ENCODE results near the gene HSPA8.

DNA sequence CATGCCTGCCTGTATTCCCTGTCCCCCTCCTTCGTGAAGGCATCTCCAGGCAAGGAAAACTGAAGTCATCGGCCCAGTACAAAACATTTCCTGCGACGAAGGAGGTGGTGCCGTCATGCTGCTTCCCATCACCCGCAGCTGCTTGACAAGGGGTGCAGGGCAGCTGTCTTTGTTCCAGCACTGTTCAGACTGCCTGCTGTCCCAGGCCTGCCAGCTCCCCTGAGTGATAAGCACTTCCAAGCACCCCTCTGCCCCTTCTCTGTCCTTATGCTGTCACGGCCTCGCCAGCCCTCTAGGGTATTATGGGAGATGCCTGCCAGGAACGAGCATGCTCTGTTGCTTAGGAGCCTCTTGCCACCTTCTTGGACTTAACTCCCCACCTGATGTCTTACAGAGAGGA is 43.2 kb downstream of the HSPA8 start:
- TF ChIP-seq, protein P1, sequence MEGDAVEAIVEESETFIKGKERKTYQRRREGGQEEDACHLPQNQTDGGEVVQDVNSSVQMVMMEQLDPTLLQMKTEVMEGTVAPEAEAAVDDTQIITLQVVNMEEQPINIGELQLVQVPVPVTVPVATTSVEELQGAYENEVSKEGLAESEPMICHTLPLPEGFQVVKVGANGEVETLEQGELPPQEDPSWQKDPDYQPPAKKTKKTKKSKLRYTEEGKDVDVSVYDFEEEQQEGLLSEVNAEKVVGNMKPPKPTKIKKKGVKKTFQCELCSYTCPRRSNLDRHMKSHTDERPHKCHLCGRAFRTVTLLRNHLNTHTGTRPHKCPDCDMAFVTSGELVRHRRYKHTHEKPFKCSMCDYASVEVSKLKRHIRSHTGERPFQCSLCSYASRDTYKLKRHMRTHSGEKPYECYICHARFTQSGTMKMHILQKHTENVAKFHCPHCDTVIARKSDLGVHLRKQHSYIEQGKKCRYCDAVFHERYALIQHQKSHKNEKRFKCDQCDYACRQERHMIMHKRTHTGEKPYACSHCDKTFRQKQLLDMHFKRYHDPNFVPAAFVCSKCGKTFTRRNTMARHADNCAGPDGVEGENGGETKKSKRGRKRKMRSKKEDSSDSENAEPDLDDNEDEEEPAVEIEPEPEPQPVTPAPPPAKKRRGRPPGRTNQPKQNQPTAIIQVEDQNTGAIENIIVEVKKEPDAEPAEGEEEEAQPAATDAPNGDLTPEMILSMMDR (IDR thresholded peaks at IDR 0.05; ENCODE audit: poor library complexity, severe bottlenecking): no peak
- no peak for TF ChIP-seq EZH2 (IDR thresholded peaks at IDR 0.05; ENCODE audit: borderline replicate concordance, insufficient read depth, low read length, poor library complexity, severe bottlenecking)

Data from neural cell (in vitro differentiated cells).